Measurements from ENCODE around the gene DYNC1I1.

DYNC1I1 gene

GRCh38 chr7:96026611-96027010 is 254.3 kb downstream of the DYNC1I1 start:
- Mint-ChIP-seq H3K27ac (no peak overlapping the region), H3K4me3 (no peak overlapping the region), H3K4me1 (no peaks in the 10 kb centered on the region), H3K27me3 (peaks cover 4% of the 10 kb centered on the region), H3K9me3 (no peaks in the 10 kb centered on the region), H3K36me3 (no peaks in the 10 kb centered on the region)
- ATAC-seq (ENCODE audit: low read depth) (no peak), DNase-seq (ENCODE audit: low spot score in 2 of 2) (no peak)

DNA sequence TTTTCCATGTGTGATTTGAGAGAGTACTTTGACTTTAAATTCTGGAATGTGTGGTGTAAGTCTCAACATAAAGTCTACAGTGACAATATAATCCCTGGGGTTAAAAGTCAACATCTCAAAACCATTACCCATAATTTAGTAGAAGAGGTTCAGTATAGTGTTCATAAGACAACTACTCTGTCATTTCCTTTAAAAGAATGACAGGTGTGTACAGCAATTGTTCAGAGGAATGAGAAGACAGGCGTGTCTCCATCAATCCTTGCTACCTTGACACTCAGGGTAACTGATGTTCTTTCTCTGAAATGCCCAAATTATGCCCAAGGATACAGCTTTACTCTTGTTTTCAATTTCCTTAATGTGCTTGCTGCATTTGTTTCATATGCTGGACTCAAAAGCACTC is 256.4 kb downstream of the DYNC1I1 start:
- Mint-ChIP-seq H3K27me3 (peaks cover 4% of the 10 kb centered on the region), H3K27ac (no peak overlapping the region), H3K36me3 (no peaks in the 10 kb centered on the region), H3K4me1 (no peaks in the 10 kb centered on the region), H3K9me3 (no peaks in the 10 kb centered on the region), H3K4me3 (no peak overlapping the region)
- no peak for ATAC-seq (ENCODE audit: low read depth)
- no peak for DNase-seq (ENCODE audit: low spot score in 2 of 2)

- H3K9me3 Mint-ChIP-seq: no peaks in the 10 kb centered on the region
- no peak overlapping the region for H3K27ac Mint-ChIP-seq
- DNase-seq (ENCODE audit: low spot score in 2 of 2) (no peak), ATAC-seq (ENCODE audit: low read depth) (no peak)
- no peaks in the 10 kb centered on the region for H3K4me1 Mint-ChIP-seq
- H3K27me3 Mint-ChIP-seq: peaks cover 1% of the 10 kb centered on the region
- no peak overlapping the region for H3K4me3 Mint-ChIP-seq
- H3K36me3 Mint-ChIP-seq: no peaks in the 10 kb centered on the region
Observed at GRCh38 chr7:96033009-96033598, 260.8 kb downstream of the DYNC1I1 start.

- Mint-ChIP-seq H3K36me3 (no peaks in the 10 kb centered on the region), H3K9me3 (no peaks in the 10 kb centered on the region), H3K27ac (no peak overlapping the region), H3K4me1 (no peaks in the 10 kb centered on the region), H3K27me3 (peaks cover 1% of the 10 kb centered on the region), H3K4me3 (no peak overlapping the region)
- ATAC-seq (ENCODE audit: low read depth): no peak
- DNase-seq (ENCODE audit: low spot score in 2 of 2): no peak
Observed at GRCh38 chr7:96034940-96035727, 262.8 kb downstream of the DYNC1I1 start.

DNA sequence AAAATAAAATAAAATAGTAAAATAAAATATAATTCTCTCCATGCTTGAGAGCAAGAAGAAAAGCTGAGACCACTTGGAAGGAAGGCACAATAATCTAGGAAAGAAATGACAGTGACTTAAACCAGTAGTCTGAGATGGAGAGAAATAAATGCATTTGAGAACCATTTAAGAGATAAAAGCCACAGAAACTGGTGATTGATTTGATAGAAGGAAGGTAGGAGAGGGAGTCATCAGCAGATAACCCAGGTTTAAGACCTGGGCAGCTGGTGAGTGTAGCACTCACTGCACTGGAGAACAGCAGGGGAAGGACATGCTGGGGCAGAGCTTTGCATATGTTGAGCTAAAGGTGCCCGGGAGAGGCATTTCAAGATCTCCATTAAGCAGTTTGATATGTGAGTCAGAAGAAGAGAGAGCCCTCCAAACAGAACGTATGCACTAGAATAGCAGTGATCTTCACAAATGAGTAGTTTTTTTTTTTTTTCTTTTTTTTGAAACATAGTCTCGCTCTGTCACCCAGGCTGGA is 268.0 kb downstream of the DYNC1I1 start:
- Mint-ChIP-seq H3K27ac (no peak overlapping the region), H3K27me3 (peaks cover 1% of the 10 kb centered on the region), H3K4me3 (no peak overlapping the region), H3K4me1 (no peaks in the 10 kb centered on the region), H3K36me3 (no peaks in the 10 kb centered on the region), H3K9me3 (no peaks in the 10 kb centered on the region)
- no peak for DNase-seq (ENCODE audit: low spot score in 2 of 2)
- no peak for ATAC-seq (ENCODE audit: low read depth)

- no peak overlapping the region for H3K4me3 Mint-ChIP-seq
- no peaks in the 10 kb centered on the region for H3K9me3 Mint-ChIP-seq
- no peak for ATAC-seq (ENCODE audit: low read depth)
- no peaks in the 10 kb centered on the region for H3K27me3 Mint-ChIP-seq
- DNase-seq (ENCODE audit: low spot score in 2 of 2): no peak
- no peak overlapping the region for H3K27ac Mint-ChIP-seq
- no peaks in the 10 kb centered on the region for H3K36me3 Mint-ChIP-seq
- no peaks in the 10 kb centered on the region for H3K4me1 Mint-ChIP-seq
Observed at GRCh38 chr7:96041171-96041570, 268.8 kb downstream of the DYNC1I1 start.

GRCh38 chr7:96045181-96045580 is 272.8 kb downstream of the DYNC1I1 start:
- no peak for DNase-seq (ENCODE audit: low spot score in 2 of 2)
- Mint-ChIP-seq H3K36me3 (no peaks in the 10 kb centered on the region), H3K27me3 (no peaks in the 10 kb centered on the region), H3K4me3 (no peak overlapping the region), H3K4me1 (no peaks in the 10 kb centered on the region), H3K9me3 (no peaks in the 10 kb centered on the region), H3K27ac (no peak overlapping the region)
- ATAC-seq (ENCODE audit: low read depth): no peak

DNA sequence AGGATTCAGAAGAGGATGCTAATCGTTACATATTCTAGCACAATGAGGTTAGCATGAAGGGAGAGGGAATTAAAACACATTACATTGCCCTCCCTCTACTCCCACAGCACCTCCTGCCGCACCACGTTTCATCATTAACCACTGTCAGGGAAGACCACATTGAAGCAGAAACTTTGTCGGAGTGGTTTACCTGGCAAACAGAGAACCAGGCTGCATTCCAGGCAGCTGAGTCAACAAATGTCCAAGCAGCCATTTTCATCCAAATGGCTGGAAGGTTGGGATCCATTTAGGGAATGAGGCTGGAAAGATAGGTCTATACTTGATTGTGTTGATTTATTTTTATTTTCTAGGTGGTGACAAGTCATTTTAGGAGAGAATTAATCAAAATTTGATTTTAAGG is 273.6 kb downstream of the DYNC1I1 start:
- Mint-ChIP-seq H3K4me1 (no peaks in the 10 kb centered on the region), H3K27ac (no peak overlapping the region), H3K27me3 (no peaks in the 10 kb centered on the region), H3K4me3 (no peak overlapping the region), H3K36me3 (no peaks in the 10 kb centered on the region), H3K9me3 (no peaks in the 10 kb centered on the region)
- DNase-seq (ENCODE audit: low spot score in 2 of 2) (no peak), ATAC-seq (ENCODE audit: low read depth) (no peak)

DNA sequence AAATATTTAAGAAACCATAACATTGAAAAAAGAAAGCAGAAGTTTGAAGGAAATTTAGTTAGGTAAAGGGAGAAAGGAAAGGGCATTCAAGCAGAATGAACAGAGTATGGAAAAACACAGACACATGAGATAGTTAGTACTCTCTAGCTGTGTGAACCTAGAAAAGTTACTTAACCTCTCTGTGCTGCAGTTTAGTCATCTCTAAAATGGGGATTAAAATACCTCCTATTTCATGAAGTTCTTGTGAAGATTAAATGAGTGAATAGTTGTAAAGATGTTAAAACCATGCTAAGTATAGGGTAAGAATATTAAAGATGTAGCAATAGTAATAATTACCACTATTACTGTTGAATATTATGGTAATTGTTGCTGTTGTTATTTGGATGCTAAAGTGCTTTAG is 279.9 kb downstream of the DYNC1I1 start:
- no peaks in the 10 kb centered on the region for H3K36me3 Mint-ChIP-seq
- DNase-seq (ENCODE audit: low spot score in 2 of 2) (no peak), ATAC-seq (ENCODE audit: low read depth) (no peak)
- no peak overlapping the region for H3K27ac Mint-ChIP-seq
- peaks cover 3% of the 10 kb centered on the region for H3K27me3 Mint-ChIP-seq
- H3K9me3 Mint-ChIP-seq: no peaks in the 10 kb centered on the region
- H3K4me3 Mint-ChIP-seq: no peak overlapping the region
- no peaks in the 10 kb centered on the region for H3K4me1 Mint-ChIP-seq

DNA sequence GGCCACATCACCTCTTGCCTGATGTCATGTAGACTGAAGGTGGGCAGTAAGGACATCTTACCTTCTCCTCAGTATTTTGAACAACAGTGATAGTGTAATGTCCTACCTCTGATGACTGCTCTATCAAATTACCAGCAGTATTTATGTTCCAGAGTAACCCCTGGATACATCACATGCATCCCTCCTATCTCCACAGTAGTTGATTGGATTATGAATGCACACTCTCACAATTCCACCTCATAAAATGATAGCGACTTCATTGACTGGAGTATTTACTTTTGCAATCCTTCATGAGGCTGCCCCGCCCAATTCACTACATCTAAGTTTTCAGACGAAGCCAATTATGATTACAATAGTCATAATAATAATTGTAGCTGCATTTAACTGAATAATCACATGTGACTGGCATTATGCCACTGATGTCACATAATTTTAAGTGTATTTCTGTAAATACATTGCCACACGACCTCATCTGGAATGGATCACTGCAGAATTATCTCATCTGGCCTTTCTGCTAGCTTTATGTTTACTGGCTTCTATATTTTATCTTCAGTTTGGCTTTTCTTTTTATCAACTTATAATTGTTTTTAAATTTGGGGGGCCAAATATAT is 280.6 kb downstream of the DYNC1I1 start:
- H3K36me3 Mint-ChIP-seq: no peaks in the 10 kb centered on the region
- H3K4me3 Mint-ChIP-seq: no peak overlapping the region
- H3K27me3 Mint-ChIP-seq: peaks cover 3% of the 10 kb centered on the region
- no peak overlapping the region for H3K27ac Mint-ChIP-seq
- H3K4me1 Mint-ChIP-seq: no peaks in the 10 kb centered on the region
- DNase-seq (ENCODE audit: low spot score in 2 of 2) (no peak), ATAC-seq (ENCODE audit: low read depth) (no peak)
- no peaks in the 10 kb centered on the region for H3K9me3 Mint-ChIP-seq

DNA sequence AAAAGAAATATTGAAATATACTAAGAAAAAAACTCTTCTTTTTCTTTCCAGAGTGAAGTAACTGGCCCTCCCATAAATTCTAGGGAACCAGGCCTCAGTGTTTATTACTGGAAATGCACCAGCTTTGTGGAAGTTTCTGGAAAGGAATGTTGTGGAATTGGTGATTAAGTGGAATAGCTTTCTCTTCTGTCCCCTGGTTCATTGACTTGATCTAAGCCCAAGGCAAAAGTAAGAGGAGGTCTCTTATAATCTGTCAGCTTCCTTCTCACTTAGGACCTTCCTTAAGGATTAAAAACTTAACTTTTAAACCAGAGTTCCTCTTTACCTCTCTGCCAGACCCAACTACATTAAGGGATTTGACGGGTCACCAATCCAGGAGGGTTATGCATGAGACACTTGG is 283.4 kb downstream of the DYNC1I1 start:
- H3K4me1 Mint-ChIP-seq: no peaks in the 10 kb centered on the region
- H3K9me3 Mint-ChIP-seq: no peaks in the 10 kb centered on the region
- ATAC-seq (ENCODE audit: low read depth): no peak
- H3K4me3 Mint-ChIP-seq: no peak overlapping the region
- H3K27ac Mint-ChIP-seq: no peak overlapping the region
- H3K27me3 Mint-ChIP-seq: peaks cover 3% of the 10 kb centered on the region
- no peaks in the 10 kb centered on the region for H3K36me3 Mint-ChIP-seq
- DNase-seq (ENCODE audit: low spot score in 2 of 2): no peak

DNA sequence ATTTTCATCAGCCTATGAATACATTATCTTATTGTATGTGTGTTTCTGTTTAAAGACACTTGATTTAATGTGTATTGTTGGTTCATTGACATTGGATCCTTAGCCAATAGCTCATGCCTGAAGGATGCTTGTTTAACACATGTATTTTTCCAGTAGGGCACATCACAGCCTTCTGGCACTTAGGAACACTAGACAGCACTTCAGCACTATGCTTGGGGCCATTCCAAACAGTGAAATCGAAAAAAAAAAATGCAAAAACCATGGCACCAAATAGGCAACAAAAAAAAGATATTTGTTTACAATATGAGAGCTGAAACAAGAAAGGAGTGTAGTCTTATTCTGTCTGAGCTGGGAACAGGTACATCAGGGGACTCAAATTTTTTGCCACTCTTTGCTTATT is 286.7 kb downstream of the DYNC1I1 start:
- Mint-ChIP-seq H3K36me3 (no peaks in the 10 kb centered on the region), H3K27ac (no peak overlapping the region), H3K27me3 (peaks cover 4% of the 10 kb centered on the region), H3K4me3 (no peak overlapping the region), H3K9me3 (no peaks in the 10 kb centered on the region), H3K4me1 (no peaks in the 10 kb centered on the region)
- no peak for ATAC-seq (ENCODE audit: low read depth)
- DNase-seq (ENCODE audit: low spot score in 2 of 2): no peak

DNA sequence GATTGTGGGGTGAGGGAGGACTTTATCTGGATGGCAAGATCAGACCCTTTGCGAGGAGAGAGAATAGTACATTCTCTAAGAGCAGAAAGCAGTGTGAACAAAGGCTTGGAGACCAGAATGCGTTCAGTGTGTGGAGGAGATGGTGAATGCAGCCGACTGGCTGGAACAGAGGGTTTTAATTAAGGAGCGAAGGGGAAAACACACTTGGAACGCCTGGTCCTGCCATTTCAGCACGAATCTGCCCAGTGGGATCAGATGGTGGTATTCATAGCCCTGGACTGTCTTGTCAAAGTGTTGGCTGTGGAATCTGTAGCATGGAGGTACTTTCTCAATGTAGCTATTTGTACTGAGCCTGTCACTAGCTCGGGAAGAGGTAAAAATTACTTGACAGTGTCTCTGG is 288.7 kb downstream of the DYNC1I1 start:
- peaks cover 6% of the 10 kb centered on the region for H3K27me3 Mint-ChIP-seq

GRCh38 chr7:96061844-96062243 is 289.5 kb downstream of the DYNC1I1 start:
- H3K4me3 Mint-ChIP-seq: no peak overlapping the region
- no peaks in the 10 kb centered on the region for H3K36me3 Mint-ChIP-seq
- no peak for DNase-seq (ENCODE audit: low spot score in 2 of 2)
- peaks cover 6% of the 10 kb centered on the region for H3K27me3 Mint-ChIP-seq
- H3K9me3 Mint-ChIP-seq: no peaks in the 10 kb centered on the region
- no peak for ATAC-seq (ENCODE audit: low read depth)
- H3K4me1 Mint-ChIP-seq: no peaks in the 10 kb centered on the region
- no peak overlapping the region for H3K27ac Mint-ChIP-seq

More for the DNA sequence above, 288.7 kb downstream of the DYNC1I1 start:
- Mint-ChIP-seq H3K4me3 (no peak overlapping the region), H3K27ac (no peak overlapping the region), H3K4me1 (no peaks in the 10 kb centered on the region), H3K36me3 (no peaks in the 10 kb centered on the region), H3K9me3 (no peaks in the 10 kb centered on the region)
- DNase-seq (ENCODE audit: low spot score in 2 of 2) (no peak), ATAC-seq (ENCODE audit: low read depth) (no peak)
